Muscle layer of duodenum (tissue), 2 donors: ENCODE data around the gene WFDC1.

ENCODE experiments used
- H3K27ac ChIP-seq: one replicate; pipeline ENCODE4 v1.7.0; 2013; ENCODE audit warnings: mild to moderate bottlenecking, low read length
- H3K27me3 ChIP-seq: one replicate; pipeline ENCODE4 v1.7.0; 2013; ENCODE audit warnings: low read depth, mild to moderate bottlenecking, control low read depth, low read length
- H3K36me3 ChIP-seq, 2 donors: one replicate each; pipeline ENCODE4 v1.7.0; 2013; ENCODE audit warnings: low read length in 2 of 2, control low read depth in 1 of 2, mild to moderate bottlenecking in 1 of 2; ENCODE audit not compliant: insufficient read depth in 2 of 2, control insufficient read depth in 1 of 2
- H3K4me1 ChIP-seq, 2 donors: one replicate each; pipeline ENCODE4 v1.7.0; 2013; ENCODE audit warnings: low read length in 2 of 2, mild to moderate bottlenecking in 2 of 2, control low read depth in 1 of 2, moderate library complexity in 1 of 2; ENCODE audit not compliant: insufficient read depth in 2 of 2, control insufficient read depth in 1 of 2
- H3K4me3 ChIP-seq, 2 donors: one replicate each; pipeline ENCODE4 v1.7.0; 2013; ENCODE audit warnings: low read length in 2 of 2, low read depth in 1 of 2, mild to moderate bottlenecking in 1 of 2
- H3K9me3 ChIP-seq, 2 donors: one replicate each; pipeline ENCODE4 v1.7.0; 2013; ENCODE audit warnings: low read length in 2 of 2, control low read depth in 1 of 2, mild to moderate bottlenecking in 1 of 2; ENCODE audit not compliant: control insufficient read depth in 1 of 2
- donor health status: healthy.

WFDC1 gene

GRCh38 chr16:84370723-84371552 is 76.3 kb downstream of the WFDC1 start:
- Histone ChIP-seq H3K9me3 (no peaks in the 10 kb centered on the region), H3K4me3 (no peak overlapping the region), H3K4me1 (peaks cover 0 to 15% of the 10 kb centered on the region in 2 donors), H3K27me3 (peaks cover 23% of the 10 kb centered on the region), H3K27ac (peak overlapping the region; percentile 45), H3K36me3 (no peaks in the 10 kb centered on the region)

- Histone ChIP-seq H3K4me1 (peaks cover 0 to 15% of the 10 kb centered on the region in 2 donors), H3K9me3 (no peaks in the 10 kb centered on the region), H3K4me3 (no peak overlapping the region), H3K27ac (no peak overlapping the region), H3K27me3 (peaks cover 23% of the 10 kb centered on the region), H3K36me3 (no peaks in the 10 kb centered on the region)
These were observed 76.8 kb downstream of the WFDC1 start for GRCh38 chr16:84371553-84371865.

- no peaks in the 10 kb centered on the region for H3K4me1 ChIP-seq
- no peaks in the 10 kb centered on the region for H3K36me3 ChIP-seq
- H3K27me3 ChIP-seq = peaks cover 4% of the 10 kb centered on the region
- H3K27ac ChIP-seq = no peak overlapping the region
- no peak overlapping the region for H3K4me3 ChIP-seq
- no peaks in the 10 kb centered on the region for H3K9me3 ChIP-seq
These were observed 79.3 kb downstream of the WFDC1 start for GRCh38 chr16:84373907-84374489.

GRCh38 chr16:84378099-84378498 is 83.4 kb downstream of the WFDC1 start:
- Histone ChIP-seq H3K4me1 (no peaks in the 10 kb centered on the region), H3K27me3 (no peaks in the 10 kb centered on the region), H3K9me3 (peaks cover 0 to 4% of the 10 kb centered on the region in 2 donors), H3K27ac (no peak overlapping the region), H3K36me3 (no peaks in the 10 kb centered on the region), H3K4me3 (no peak overlapping the region)

- no peaks in the 10 kb centered on the region for H3K27me3 ChIP-seq
- H3K27ac ChIP-seq = no peak overlapping the region
- H3K4me1 ChIP-seq = no peaks in the 10 kb centered on the region
- no peaks in the 10 kb centered on the region for H3K36me3 ChIP-seq
- peaks cover 0 to 4% of the 10 kb centered on the region in 2 donors for H3K9me3 ChIP-seq
- no peak overlapping the region for H3K4me3 ChIP-seq
These were observed 83.9 kb downstream of the WFDC1 start for GRCh38 chr16:84378567-84378966.

GRCh38 chr16:84379008-84379708 is 84.5 kb downstream of the WFDC1 start:
- Histone ChIP-seq H3K36me3 (no peaks in the 10 kb centered on the region), H3K27me3 (no peaks in the 10 kb centered on the region), H3K27ac (no peak overlapping the region), H3K9me3 (peaks cover 0 to 4% of the 10 kb centered on the region in 2 donors), H3K4me3 (no peak overlapping the region), H3K4me1 (no peaks in the 10 kb centered on the region)
